ENCODE results near the gene ULBP3.

ULBP3 gene

GRCh38 chr6:150037526-150038201 is 31.3 kb downstream of the ULBP3 start:
- TF ChIP-seq, protein P1, sequence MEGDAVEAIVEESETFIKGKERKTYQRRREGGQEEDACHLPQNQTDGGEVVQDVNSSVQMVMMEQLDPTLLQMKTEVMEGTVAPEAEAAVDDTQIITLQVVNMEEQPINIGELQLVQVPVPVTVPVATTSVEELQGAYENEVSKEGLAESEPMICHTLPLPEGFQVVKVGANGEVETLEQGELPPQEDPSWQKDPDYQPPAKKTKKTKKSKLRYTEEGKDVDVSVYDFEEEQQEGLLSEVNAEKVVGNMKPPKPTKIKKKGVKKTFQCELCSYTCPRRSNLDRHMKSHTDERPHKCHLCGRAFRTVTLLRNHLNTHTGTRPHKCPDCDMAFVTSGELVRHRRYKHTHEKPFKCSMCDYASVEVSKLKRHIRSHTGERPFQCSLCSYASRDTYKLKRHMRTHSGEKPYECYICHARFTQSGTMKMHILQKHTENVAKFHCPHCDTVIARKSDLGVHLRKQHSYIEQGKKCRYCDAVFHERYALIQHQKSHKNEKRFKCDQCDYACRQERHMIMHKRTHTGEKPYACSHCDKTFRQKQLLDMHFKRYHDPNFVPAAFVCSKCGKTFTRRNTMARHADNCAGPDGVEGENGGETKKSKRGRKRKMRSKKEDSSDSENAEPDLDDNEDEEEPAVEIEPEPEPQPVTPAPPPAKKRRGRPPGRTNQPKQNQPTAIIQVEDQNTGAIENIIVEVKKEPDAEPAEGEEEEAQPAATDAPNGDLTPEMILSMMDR (IDR thresholded peaks at IDR 0.05; ENCODE audit: low read depth, low read length) = no peak
- H3K4me3 ChIP-seq (ENCODE audit: low read depth, low read length) = no peak overlapping the region
- DNase-seq (ENCODE audit: low read depth, low spot score) = no peak
- in situ Hi-C loops (cut with HindIII; ENCODE audit: low sequenced_read_pairs) = no loop called here

GRCh38 chr6:150036081-150036480 is 32.8 kb downstream of the ULBP3 start:
- H3K4me3 ChIP-seq (ENCODE audit: low read depth, low read length) = no peak overlapping the region
- no peak for DNase-seq (ENCODE audit: low read depth, low spot score)
- TF ChIP-seq, protein P1 (IDR thresholded peaks at IDR 0.05; ENCODE audit: low read depth, low read length) = no peak
- in situ Hi-C loops (cut with HindIII; ENCODE audit: low sequenced_read_pairs) = no loop called here

GRCh38 chr6:150033207-150033771 is 35.6 kb downstream of the ULBP3 start:
- TF ChIP-seq, protein P1 (IDR thresholded peaks at IDR 0.05; ENCODE audit: low read depth, low read length) = no peak
- in situ Hi-C loops (cut with HindIII; ENCODE audit: low sequenced_read_pairs) = no loop called here
- no peak for DNase-seq (ENCODE audit: low read depth, low spot score)

DNA sequence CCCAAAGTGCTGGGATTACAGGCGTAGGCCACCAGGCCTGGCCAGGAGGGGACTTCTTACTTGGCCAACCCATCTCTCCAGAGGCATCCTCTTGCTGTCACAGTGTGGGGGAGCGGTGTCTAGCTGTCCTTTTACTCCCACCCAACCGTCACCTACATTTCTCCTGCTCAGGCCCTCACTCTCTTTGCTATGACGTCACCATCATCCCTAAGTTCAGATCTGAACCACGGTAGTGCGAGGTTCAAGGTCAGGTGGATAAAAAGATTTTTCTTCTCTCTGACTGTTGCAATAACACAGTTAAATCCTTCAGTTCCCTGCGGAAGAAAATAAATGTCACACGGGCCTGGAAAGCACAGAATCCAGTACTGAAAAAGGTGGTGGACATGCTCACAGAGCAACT is 36.3 kb downstream of the ULBP3 start:
- TF ChIP-seq, protein P1 (IDR thresholded peaks at IDR 0.05; ENCODE audit: low read depth, low read length) = no peak
- no peak for DNase-seq (ENCODE audit: low read depth, low spot score)
- in situ Hi-C loops (cut with HindIII; ENCODE audit: low sequenced_read_pairs) = no loop called here
- H3K4me3 ChIP-seq (ENCODE audit: low read depth, low read length) = no peak overlapping the region

More at GRCh38 chr6:150033207-150033771, 35.6 kb downstream of the ULBP3 start:
- H3K4me3 ChIP-seq (ENCODE audit: low read depth, low read length) = no peak overlapping the region

DNA sequence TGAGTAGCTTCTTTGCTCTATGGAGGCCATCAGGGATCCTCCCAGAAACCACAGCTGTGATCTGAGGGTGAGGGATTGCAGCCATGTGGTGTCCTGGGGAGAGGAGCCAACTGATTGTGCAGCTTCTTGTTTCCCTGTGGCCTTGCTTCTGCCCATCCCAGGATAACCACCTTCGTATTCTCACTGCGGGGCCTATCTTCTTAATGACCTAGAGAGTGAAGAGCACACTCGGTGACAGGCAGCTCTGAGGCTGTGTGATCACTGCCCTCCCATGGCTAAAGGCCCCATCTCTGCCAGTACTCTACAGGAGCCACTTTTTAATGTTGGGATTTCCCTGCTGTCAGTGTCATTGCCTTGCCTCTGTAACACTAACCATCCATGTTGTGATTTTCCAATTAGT is 38.3 kb downstream of the ULBP3 start:
- in situ Hi-C loops (cut with HindIII; ENCODE audit: low sequenced_read_pairs) = no loop called here

DNA sequence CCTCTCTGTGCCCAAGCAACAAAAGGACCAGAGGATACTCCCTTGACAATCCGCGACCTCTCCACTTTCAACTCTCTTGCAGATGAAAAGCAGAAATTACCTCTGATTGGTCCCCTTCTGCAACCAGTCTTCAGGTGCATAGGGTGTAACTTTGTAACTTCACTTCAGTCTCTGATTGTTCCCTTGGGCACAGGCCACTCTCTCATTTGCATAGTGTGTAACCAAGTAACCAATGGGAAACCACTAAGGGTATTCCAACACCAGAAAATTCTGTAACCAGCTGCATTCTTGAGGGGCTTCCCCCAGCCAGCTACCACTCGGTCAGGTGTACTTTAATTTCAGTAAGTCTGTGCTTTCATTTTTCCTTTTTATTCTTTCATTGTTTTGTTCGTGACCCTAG is 39.2 kb downstream of the ULBP3 start:
- DNase-seq (ENCODE audit: low read depth, low spot score) = no peak
- TF ChIP-seq, protein P1 (IDR thresholded peaks at IDR 0.05; ENCODE audit: low read depth, low read length) = no peak
- in situ Hi-C loops (cut with HindIII; ENCODE audit: low sequenced_read_pairs) = no loop called here
- H3K4me3 ChIP-seq (ENCODE audit: low read depth, low read length) = no peak overlapping the region

More for the DNA sequence above, 38.3 kb downstream of the ULBP3 start:
- no peak overlapping the region for H3K4me3 ChIP-seq (ENCODE audit: low read depth, low read length)
- no peak for DNase-seq (ENCODE audit: low read depth, low spot score)
- TF ChIP-seq, protein P1 (IDR thresholded peaks at IDR 0.05; ENCODE audit: low read depth, low read length) = no peak

Measured in astrocyte of the spinal cord (primary cell).